Smooth muscle cell (in vitro differentiated cells): Measurements from ENCODE around the gene TMEM132D. TPM values are rescaled to one million over a fixed set of nuclear protein-coding genes. Genes with fewer than 3 reads are reported as not detected.

Experiments used
- DNase-seq: peaks from one replicate; lab custom pipeline; 2025; ENCODE audit not compliant: unreplicated experiment; lab: John Stamatoyannopoulos, UW
- H2AFZ ChIP-seq: fragments of 200-600 bp; sonication (generic); 2 replicates; pipeline ENCODE4 v1.6.0; 2016; ENCODE audit warnings: antibody characterized with exemption, low read depth, mild to moderate bottlenecking
- H3F3A ChIP-seq: fragments of 200-600 bp; sonication (generic); 2 replicates; pipeline ENCODE4 v1.6.0; 2017; ENCODE audit warnings: antibody characterized with exemption, low read depth
- H3K27ac ChIP-seq: fragments of 200-600 bp; sonication (generic); 2 replicates; pipeline ENCODE4 v1.5.1; 2016; ENCODE audit warnings: low read depth, mild to moderate bottlenecking
- H3K27me3 ChIP-seq: fragments of 200-600 bp; sonication (generic); 2 replicates; pipeline ENCODE4 v1.6.1; 2016; ENCODE audit warnings: low read depth, mild to moderate bottlenecking
- H3K36me3 ChIP-seq: fragments of 200-600 bp; sonication (generic); 2 replicates; pipeline ENCODE4 v1.5.1; 2016; ENCODE audit warnings: low read depth
- H3K4me1 ChIP-seq: fragments of 200-600 bp; sonication (generic); 2 replicates; pipeline ENCODE4 v1.5.1; 2016; ENCODE audit warnings: low read depth
- H3K4me2 ChIP-seq: fragments of 200-600 bp; sonication (generic); 2 replicates; pipeline ENCODE4 v1.6.0; 2016; ENCODE audit warnings: mild to moderate bottlenecking
- H3K4me3 ChIP-seq: fragments of 200-600 bp; sonication (generic); 2 replicates; pipeline ENCODE4 v1.5.1; 2016; ENCODE audit warnings: mild to moderate bottlenecking
- H3K79me2 ChIP-seq: fragments of 200-600 bp; sonication (generic); 2 replicates; pipeline ENCODE4 v1.6.0; 2016; ENCODE audit warnings: low read depth, mild to moderate bottlenecking
- H3K9ac ChIP-seq: fragments of 200-600 bp; sonication (generic); 2 replicates; pipeline ENCODE4 v1.6.0; 2016; ENCODE audit warnings: low read depth
- H3K9me3 ChIP-seq: fragments of 200-600 bp; sonication (generic); replicated peaks from 2 replicates; pipeline ENCODE4 v1.5.1; 2016; ENCODE audit warnings: low read depth
- H4K20me1 ChIP-seq: fragments of 200-600 bp; sonication (generic); 2 replicates; pipeline ENCODE4 v1.6.0; 2016; ENCODE audit warnings: low read depth
- WGBS: methylation state at CpG from one replicate; pipeline ENCODE4 v1.1.7; 2016; ENCODE audit warnings: low lambda C conversion rate; 5-methylcytosine and 5-hydroxymethylcytosine counted together
- polyA plus RNA-seq: library from polyadenylated mRNA; unstranded; fragments of >200 nt; fragmentation: Nextera tagmentation; extraction: Ambion mirVana; gene quantifications from 2 replicates; pipeline ENCODE4 v1.2.1, GENCODE V29; 2016
- total RNA-seq: library from RNA; depleted of rRNA; stranded (reverse); fragments of >200 nt; gene quantifications from 2 replicates; pipeline ENCODE4 v1.2.3, GENCODE V29; 2014
- TF ChIP-seq, protein P1 (sequence below): fragments of 200-600 bp; sonication (generic); IDR thresholded peaks from 2 replicates; pipeline ENCODE4 v1.5.1; 2017; ENCODE audit warnings: borderline replicate concordance, mild to moderate bottlenecking, antibody characterized with exemption; ENCODE audit not compliant: insufficient read depth, poor library complexity, severe bottlenecking

The TMEM132D gene
- total and polyA plus RNA-seq, 2 experiments from 2014 or later = not detected

DNA sequence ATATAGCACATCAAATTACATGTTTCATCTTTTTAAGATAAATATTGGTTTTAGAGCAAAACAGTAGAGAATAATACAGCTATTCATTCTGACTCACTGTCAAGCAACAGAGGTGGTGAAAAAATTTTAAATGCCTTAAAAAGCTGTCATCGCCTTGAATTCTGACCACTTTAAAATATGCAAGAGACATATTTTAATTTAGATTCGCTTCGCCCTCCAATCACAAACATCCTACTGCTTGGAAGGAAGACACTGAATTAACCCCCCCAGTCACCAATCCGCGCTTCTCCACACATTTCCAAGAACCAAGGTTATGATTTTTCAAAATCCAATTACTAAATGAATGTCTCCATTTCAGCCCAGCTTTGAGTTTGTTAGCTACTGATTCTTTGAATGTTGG, 112.4 kb downstream of the TMEM132D start:
- DNase-seq = no peak
- H3K27ac ChIP-seq = no peak overlapping the region
- WGBS = 82% methylated on average over 5 of the region's 5 CpGs
- H4K20me1 ChIP-seq = no peaks in the 10 kb centered on the region
- no peak overlapping the region for H2AFZ ChIP-seq
- peaks cover 4% of the 10 kb centered on the region for H3K27me3 ChIP-seq
- H3K36me3 ChIP-seq = no peaks in the 10 kb centered on the region
- H3K9me3 ChIP-seq = no peaks in the 10 kb centered on the region
- peaks cover 4% of the 10 kb centered on the region for H3K4me1 ChIP-seq
- no peak overlapping the region for H3K4me2 ChIP-seq
- H3K79me2 ChIP-seq = no peaks in the 10 kb centered on the region
- TF ChIP-seq, protein P1, sequence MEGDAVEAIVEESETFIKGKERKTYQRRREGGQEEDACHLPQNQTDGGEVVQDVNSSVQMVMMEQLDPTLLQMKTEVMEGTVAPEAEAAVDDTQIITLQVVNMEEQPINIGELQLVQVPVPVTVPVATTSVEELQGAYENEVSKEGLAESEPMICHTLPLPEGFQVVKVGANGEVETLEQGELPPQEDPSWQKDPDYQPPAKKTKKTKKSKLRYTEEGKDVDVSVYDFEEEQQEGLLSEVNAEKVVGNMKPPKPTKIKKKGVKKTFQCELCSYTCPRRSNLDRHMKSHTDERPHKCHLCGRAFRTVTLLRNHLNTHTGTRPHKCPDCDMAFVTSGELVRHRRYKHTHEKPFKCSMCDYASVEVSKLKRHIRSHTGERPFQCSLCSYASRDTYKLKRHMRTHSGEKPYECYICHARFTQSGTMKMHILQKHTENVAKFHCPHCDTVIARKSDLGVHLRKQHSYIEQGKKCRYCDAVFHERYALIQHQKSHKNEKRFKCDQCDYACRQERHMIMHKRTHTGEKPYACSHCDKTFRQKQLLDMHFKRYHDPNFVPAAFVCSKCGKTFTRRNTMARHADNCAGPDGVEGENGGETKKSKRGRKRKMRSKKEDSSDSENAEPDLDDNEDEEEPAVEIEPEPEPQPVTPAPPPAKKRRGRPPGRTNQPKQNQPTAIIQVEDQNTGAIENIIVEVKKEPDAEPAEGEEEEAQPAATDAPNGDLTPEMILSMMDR = no peak
- no peak overlapping the region for H3K4me3 ChIP-seq
- H3K9ac ChIP-seq = no peak overlapping the region
- H3F3A ChIP-seq = no peaks in the 10 kb centered on the region

DNA sequence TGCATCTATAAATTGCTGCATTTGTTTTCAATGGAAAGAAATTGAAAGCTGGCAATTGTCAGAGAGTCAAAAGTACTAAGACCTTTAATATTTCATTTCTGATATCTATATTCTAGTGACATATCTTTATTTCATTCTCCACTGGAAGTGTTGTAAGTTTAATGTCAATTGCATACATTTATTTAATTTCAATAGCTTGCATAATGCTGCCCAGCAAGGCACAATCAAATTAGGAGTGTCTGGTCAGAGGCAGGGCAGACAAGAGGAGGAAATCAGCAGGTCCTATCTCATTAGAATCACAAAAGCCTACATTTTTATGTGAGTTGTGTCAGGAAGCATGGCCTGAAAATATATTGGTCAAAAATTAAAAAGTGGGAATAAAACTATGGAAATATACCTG, 112.9 kb downstream of the TMEM132D start:
- H3K4me2 ChIP-seq = no peak overlapping the region
- TF ChIP-seq, protein P1 = no peak

DNA sequence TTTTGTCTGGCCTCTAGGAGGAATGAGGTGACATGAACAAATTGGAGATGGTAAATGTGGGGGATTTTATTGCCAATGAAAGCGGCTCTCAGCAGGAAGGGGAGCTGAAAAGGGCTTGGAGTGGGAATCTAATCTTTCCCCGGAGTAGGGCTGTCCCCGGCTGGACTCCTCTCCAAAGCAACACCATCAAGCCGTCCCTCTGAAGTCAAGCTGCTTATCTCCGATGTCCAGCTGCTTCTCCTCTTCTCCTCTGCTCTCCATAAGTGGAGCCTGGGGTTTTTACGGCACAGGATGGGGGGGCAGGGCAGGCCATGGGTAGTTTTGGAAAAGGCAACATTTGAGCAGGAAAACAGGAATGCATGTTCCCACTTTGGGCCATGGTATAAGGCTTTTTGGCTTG, 113.5 kb downstream of the TMEM132D start:
- H3K27ac ChIP-seq = no peak overlapping the region
- H3K4me1 ChIP-seq = peaks cover 4% of the 10 kb centered on the region
- H3F3A ChIP-seq = no peaks in the 10 kb centered on the region
- no peaks in the 10 kb centered on the region for H3K36me3 ChIP-seq
- H3K9ac ChIP-seq = no peak overlapping the region
- H2AFZ ChIP-seq = no peak overlapping the region
- TF ChIP-seq, protein P1 = no peak
- WGBS = 54% methylated on average over 6 of the region's 6 CpGs
- no peaks in the 10 kb centered on the region for H4K20me1 ChIP-seq
- H3K79me2 ChIP-seq = no peaks in the 10 kb centered on the region
- no peak for DNase-seq
- no peak overlapping the region for H3K4me3 ChIP-seq
- peaks cover 4% of the 10 kb centered on the region for H3K27me3 ChIP-seq
- no peaks in the 10 kb centered on the region for H3K9me3 ChIP-seq
- no peak overlapping the region for H3K4me2 ChIP-seq

More for the DNA sequence above, 112.9 kb downstream of the TMEM132D start:
- Histone ChIP-seq H3K4me1 (peaks cover 4% of the 10 kb centered on the region), H3K27ac (no peak overlapping the region), H3K9me3 (no peaks in the 10 kb centered on the region), H3K9ac (no peak overlapping the region), H2AFZ (no peak overlapping the region), H4K20me1 (no peaks in the 10 kb centered on the region), H3K79me2 (no peaks in the 10 kb centered on the region), H3K36me3 (no peaks in the 10 kb centered on the region), H3K4me3 (no peak overlapping the region), H3K27me3 (peaks cover 4% of the 10 kb centered on the region), H3F3A (no peaks in the 10 kb centered on the region)
- DNase-seq = no peak

DNA sequence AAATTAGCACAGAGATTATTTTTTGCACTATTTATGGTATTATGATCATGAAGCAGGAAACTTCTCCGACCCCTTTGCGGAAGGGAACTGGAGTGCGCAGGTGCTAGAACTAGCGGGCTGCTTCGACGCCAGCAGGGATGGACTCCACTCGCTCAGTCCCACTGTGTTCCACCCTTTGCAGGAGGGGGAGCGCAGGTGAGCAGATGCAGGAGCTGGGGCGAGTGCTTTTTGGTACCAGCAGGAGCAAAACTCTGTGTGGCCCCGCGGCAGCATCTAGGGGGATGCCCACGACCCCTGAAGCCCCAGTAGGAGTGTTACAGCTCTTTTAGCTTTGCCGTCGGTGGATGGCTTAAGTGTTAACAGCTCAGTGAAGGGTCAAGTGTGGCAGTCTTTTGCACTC, 113.9 kb downstream of the TMEM132D start:
- Histone ChIP-seq H3K9me3 (no peaks in the 10 kb centered on the region), H2AFZ (no peak overlapping the region), H3F3A (no peaks in the 10 kb centered on the region), H3K27ac (no peak overlapping the region), H3K4me2 (no peak overlapping the region), H3K36me3 (no peaks in the 10 kb centered on the region), H3K4me3 (no peak overlapping the region), H3K9ac (no peak overlapping the region), H4K20me1 (no peaks in the 10 kb centered on the region), H3K79me2 (no peaks in the 10 kb centered on the region), H3K27me3 (peaks cover 4% of the 10 kb centered on the region), H3K4me1 (peaks cover 4% of the 10 kb centered on the region)
- 92% methylated on average over 14 of the region's 14 CpGs for WGBS
- no peak for DNase-seq
- TF ChIP-seq, protein P1 = no peak
